Neutrophil (primary cell): ENCODE results near the gene C4orf46.

Experiments
- H3K27ac ChIP-seq: fragments of 200-600 bp; sonication (generic); 2 replicates; pipeline ENCODE4 v1.5.1; 2016; ENCODE audit warnings: mild to moderate bottlenecking, moderate library complexity
- H3K27me3 ChIP-seq: fragments of 200-600 bp; sonication (generic); 2 replicates; pipeline ENCODE4 v1.6.0; 2016; ENCODE audit warnings: mild to moderate bottlenecking
- H3K36me3 ChIP-seq: fragments of 200-600 bp; sonication (generic); 2 replicates; pipeline ENCODE4 v1.5.1; 2017
- H3K4me1 ChIP-seq, 2 experiments: fragments of 200-600 bp in 1 of 2; sonication (generic) in 1 of 2; 1 replicate in 1 of 2; 2 replicates in 1 of 2; pipeline versions ENCODE4 v1.5.1 to v1.6.1; 2013 to 2016; ENCODE audit warnings: low read depth in 1 of 2, low read length in 1 of 2, mild to moderate bottlenecking in 1 of 2, moderate library complexity in 1 of 2; ENCODE audit not compliant: control insufficient read depth in 1 of 2, insufficient read depth in 1 of 2
- H3K4me3 ChIP-seq, 2 experiments: fragments of 200-600 bp in 1 of 2; sonication (generic) in 1 of 2; 1 replicate in 1 of 2; 2 replicates in 1 of 2; pipeline ENCODE4 v1.5.1; 2013 to 2016; ENCODE audit warnings: low read depth in 1 of 2, low read length in 1 of 2, mild to moderate bottlenecking in 1 of 2, moderate library complexity in 1 of 2
- H3K9me3 ChIP-seq: fragments of 200-600 bp; sonication (generic); 2 replicates; pipeline ENCODE4 v1.5.1; 2016
- CTCF ChIP-seq: fragments of 200-600 bp; sonication (generic); IDR thresholded peaks from 2 replicates; pipeline ENCODE4 v1.5.1; 2016; ENCODE audit warnings: antibody characterized with exemption

The C4orf46 gene

GRCh38 chr4:158649111-158649680, 22.5 kb downstream of the C4orf46 start:
- no peak overlapping the region for H3K4me3 ChIP-seq
- H3K4me1 ChIP-seq, result peaks cover 4 to 13% of the 10 kb centered on the region in 2 experiments
- no peak for TF ChIP-seq CTCF
- H3K36me3 ChIP-seq, result no peaks in the 10 kb centered on the region
- no peaks in the 10 kb centered on the region for H3K9me3 ChIP-seq
- H3K27ac ChIP-seq, result no peak overlapping the region
- no peaks in the 10 kb centered on the region for H3K27me3 ChIP-seq

- Histone ChIP-seq H3K4me1 (peaks cover 4 to 8% of the 10 kb centered on the region in 2 experiments), H3K27ac (no peak overlapping the region), H3K9me3 (no peaks in the 10 kb centered on the region), H3K27me3 (no peaks in the 10 kb centered on the region), H3K36me3 (no peaks in the 10 kb centered on the region), H3K4me3 (no peak overlapping the region)
- no peak for TF ChIP-seq CTCF
Observed at GRCh38 chr4:158644760-158645159, 26.9 kb downstream of the C4orf46 start.

- Histone ChIP-seq H3K27ac (no peak overlapping the region), H3K4me3 (no peak overlapping the region), H3K36me3 (no peaks in the 10 kb centered on the region), H3K4me1 (peaks cover 4 to 8% of the 10 kb centered on the region in 2 experiments), H3K9me3 (no peaks in the 10 kb centered on the region), H3K27me3 (no peaks in the 10 kb centered on the region)
- no peak for TF ChIP-seq CTCF
Observed at GRCh38 chr4:158644356-158644755, 27.3 kb downstream of the C4orf46 start.

- H3K4me1 ChIP-seq, result no peaks in the 10 kb centered on the region
- H3K9me3 ChIP-seq, result no peaks in the 10 kb centered on the region
- no peaks in the 10 kb centered on the region for H3K27me3 ChIP-seq
- H3K27ac ChIP-seq, result no peak overlapping the region
- no peak for TF ChIP-seq CTCF
- H3K4me3 ChIP-seq, result no peak overlapping the region
- H3K36me3 ChIP-seq, result no peaks in the 10 kb centered on the region
Observed at GRCh38 chr4:158636619-158637018, 35.1 kb downstream of the C4orf46 start.

- no peaks in the 10 kb centered on the region for H3K36me3 ChIP-seq
- H3K4me1 ChIP-seq, result no peaks in the 10 kb centered on the region
- H3K27me3 ChIP-seq, result no peaks in the 10 kb centered on the region
- no peak for TF ChIP-seq CTCF
- H3K9me3 ChIP-seq, result no peaks in the 10 kb centered on the region
- H3K4me3 ChIP-seq, result no peak overlapping the region
- no peak overlapping the region for H3K27ac ChIP-seq
Observed at GRCh38 chr4:158630893-158631292, 40.8 kb downstream of the C4orf46 start.

GRCh38 chr4:158625544-158625943, 46.1 kb downstream of the C4orf46 start:
- Histone ChIP-seq H3K4me3 (no peak overlapping the region), H3K27me3 (no peaks in the 10 kb centered on the region), H3K36me3 (no peaks in the 10 kb centered on the region), H3K27ac (no peak overlapping the region), H3K9me3 (no peaks in the 10 kb centered on the region), H3K4me1 (no peaks in the 10 kb centered on the region)
- TF ChIP-seq CTCF, result no peak
